GM18907 (cell line): ENCODE measurements around the gene ATP2C2.
"Not testable (repeated sequence)": the region's sequence is repeated elsewhere in the genome, so short reads cannot be mapped to it uniquely, and the experiment has no call there.

Experiments
- ATAC-seq: cut with Tn5 transposase; IDR thresholded peaks from one replicate; pipeline ENCODE4 v1.9.1; 2021; ENCODE audit warnings: mild to moderate bottlenecking, moderate library complexity; ENCODE audit not compliant: unreplicated experiment

Gene ATP2C2

DNA sequence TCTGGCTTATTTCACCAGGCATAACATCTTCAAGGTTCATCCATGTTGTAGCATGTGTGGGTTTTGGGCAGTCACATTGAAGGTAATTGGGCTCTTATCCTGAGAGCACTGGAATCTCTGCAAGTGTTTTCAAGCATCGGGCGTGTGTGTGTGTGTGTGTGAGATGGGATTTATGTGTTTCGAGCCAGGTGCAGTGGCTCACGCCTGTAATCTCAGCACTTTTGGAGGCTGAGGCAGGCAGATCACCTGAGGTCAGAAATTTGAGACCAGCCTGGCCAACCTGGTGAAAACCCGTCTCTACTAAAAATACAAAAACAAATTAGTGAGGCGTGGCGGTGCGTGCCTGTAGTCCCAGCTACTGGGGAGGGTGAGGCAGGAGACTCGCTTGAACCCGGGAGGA is 27.7 kb downstream of the ATP2C2 start:
- not testable (repeated sequence) for ATAC-seq

- ATAC-seq = no peak
Observed at GRCh38 chr16:84396537-84397008, 28.2 kb downstream of the ATP2C2 start.

GRCh38 chr16:84397090-84397489 is 28.8 kb downstream of the ATP2C2 start:
- no peak for ATAC-seq

DNA sequence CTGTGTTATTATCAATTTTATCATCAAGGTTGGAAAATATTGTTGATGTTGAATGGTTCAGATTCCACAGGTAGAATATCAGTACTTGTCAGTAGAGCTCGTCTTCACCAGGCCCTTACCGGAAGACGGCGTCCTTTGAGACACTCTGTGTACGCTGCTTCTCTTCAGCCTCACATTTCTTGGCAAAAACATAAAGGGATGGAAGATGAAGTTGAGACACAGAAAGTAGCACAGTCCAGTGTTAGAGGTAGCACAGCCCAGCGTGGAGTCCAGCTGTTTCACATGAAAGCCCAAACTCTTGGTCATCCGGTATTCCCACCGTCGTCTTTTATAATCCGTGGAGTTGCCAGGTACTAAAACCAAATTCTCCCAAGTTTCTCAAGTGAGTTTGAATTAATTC is 30.4 kb downstream of the ATP2C2 start:
- ATAC-seq = no peak

DNA sequence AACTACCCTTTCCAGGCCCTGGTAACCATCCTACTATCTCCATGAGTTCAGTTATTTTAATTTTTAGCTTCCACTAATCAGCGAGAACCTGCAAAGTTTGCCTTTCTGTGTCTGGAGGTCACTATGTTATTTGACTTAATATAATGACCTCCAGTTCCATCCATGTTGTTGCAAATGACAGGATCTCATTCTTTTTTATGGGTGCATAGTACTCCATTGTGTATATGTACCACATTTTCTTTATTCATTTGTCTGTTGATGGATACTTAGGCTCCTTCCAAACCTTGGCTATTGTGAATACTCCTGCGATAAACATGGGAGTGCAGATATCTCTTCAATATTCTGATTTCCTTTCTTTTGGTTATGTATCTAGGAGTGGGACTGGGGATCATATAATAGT is 31.6 kb downstream of the ATP2C2 start:
- ATAC-seq = not testable (repeated sequence)

DNA sequence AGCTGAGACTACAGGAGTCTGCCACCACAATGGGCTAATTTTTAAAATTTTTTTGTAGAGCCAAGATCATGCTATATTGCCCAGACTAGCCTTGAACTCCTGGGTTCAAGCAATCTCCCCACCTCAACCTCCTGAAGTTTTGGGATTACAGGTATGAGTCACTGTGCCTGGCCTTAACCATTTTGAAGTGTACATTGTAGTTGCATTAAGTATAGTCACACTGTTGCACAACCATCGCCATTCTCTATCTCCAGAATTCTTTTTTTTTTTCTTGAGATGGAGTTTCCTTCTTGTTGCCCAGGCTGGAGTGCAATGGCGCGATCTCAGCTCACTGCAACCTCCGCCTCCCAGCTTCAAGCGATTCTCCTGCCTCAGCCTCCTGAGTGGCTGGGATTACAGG is 35.1 kb downstream of the ATP2C2 start:
- ATAC-seq = not testable (repeated sequence)

GRCh38 chr16:84404324-84404723 is 36.0 kb downstream of the ATP2C2 start:
- no peak for ATAC-seq

DNA sequence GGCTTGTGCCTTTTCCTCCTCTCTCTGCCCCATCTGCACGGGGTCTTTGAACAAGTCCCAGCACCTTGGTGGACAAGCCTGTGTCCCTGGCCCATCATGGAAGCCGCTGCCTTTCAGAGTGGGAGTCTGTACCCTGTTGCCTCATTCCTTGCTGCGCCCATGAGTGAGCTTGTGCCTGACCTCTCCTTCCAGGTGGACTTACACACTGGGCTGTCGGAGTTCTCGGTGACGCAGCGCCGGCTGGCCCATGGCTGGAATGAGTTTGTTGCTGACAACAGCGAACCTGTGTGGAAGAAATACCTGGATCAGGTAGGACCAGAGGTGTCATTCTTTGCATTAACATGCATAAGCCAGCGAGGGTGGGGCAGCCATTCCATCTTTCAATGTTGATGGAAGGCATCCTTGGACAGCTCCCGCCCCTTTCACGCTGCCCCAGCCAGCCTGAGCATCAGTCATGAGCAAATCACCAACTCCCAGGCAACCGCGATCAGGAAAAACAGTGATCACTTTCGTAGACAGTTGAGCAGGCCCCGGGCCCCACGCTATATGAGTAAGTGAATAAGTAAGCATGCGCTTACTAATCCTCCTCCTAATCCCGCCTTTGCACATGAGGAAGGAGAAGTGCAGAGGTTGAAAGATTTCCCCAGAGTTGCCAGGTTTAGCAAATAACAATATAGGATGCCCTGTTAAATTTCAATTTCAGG is 36.8 kb downstream of the ATP2C2 start:
- no peak for ATAC-seq

GRCh38 chr16:84406006-84406963 is 37.9 kb downstream of the ATP2C2 start:
- no peak for ATAC-seq

DNA sequence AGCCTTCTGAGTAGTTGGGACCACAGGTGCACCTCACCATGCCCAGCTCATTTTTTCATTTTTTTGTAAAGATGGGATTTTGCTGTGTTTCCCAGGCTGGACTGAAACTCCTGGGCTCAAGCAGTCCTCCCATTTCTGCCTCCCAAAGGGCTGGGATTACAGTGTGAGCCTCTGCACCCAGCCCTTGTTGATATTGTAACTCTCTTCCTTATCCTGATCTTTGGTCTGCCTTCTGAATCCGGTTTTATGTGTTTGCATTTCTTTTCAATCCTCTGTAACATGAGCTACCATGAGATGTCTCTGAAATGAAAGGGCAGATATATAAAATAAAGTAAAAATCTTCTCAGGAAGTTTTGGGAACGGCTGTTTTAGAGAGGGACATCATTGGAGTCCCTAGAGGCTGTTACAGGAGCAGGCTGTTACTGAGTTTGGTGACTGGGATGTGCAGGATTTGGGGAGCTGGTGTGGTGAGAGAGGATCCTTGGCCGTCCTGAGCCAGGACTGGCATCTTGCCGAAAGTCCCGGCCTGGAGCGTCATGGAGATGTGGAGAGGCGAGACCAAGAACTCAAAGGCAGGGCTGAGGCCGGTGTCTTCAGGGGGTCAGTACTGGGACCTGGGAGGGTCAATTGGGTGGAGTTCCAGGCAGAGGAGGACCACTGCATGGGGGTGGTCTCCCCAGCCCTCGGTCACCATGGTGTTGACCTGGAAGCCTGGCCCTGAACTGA is 39.4 kb downstream of the ATP2C2 start:
- ATAC-seq = no peak

- no peak for ATAC-seq
Observed at GRCh38 chr16:84408314-84408690, 40.0 kb downstream of the ATP2C2 start.

DNA sequence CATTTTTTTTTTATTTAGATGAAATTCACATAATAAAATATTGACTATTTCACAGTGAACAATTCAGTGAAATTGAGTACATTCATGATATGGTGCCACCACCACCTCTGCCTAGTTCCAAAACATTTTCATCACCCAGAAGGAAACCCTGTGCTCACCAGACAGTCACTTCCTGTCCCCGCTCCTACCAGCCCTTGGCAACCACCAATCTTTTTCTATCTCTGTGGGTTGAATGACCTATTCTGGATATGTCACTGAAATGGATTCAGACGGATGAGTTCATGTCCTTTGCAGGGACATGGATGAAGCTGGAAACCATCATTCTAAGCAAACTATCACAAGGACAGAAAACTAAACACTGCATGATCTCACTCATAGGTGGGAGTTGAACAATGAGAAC is 40.5 kb downstream of the ATP2C2 start:
- no peak for ATAC-seq

DNA sequence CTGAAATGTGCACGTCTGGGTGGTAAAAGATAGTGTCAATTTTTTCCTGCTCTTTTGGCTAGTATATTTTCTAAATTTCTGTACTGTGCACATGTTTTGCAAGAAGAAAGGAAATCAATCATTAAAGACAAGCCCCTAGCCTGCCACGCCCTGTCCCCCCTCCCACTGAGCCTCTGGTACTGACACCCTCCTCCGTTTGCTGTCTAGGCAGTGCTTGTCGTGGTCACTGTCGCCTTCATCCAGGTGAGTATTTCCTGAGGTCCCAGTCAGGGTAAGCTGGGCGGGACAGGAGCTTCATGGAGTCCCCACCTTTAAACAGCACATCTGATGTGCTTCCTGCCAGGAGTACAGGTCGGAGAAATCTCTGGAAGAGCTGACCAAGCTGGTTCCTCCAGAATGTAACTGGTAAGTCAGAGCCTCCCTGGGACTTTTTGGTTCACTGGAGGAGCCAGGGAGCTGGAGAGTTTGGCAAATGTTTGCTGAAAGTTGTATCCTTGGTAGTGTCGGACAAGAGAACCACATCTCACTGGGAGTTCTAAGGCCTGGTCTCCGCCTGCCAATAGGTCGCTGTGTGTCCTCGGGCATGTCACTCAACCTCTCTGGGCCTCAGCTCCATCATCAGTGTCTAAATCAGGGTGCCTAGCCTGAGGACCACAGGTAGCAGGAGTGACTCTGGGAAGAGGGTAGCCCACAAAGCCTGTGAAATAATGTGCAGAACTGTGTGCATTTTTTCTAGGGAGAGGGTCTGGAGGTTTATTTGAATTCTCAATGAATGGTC is 42.2 kb downstream of the ATP2C2 start:
- no peak for ATAC-seq

DNA sequence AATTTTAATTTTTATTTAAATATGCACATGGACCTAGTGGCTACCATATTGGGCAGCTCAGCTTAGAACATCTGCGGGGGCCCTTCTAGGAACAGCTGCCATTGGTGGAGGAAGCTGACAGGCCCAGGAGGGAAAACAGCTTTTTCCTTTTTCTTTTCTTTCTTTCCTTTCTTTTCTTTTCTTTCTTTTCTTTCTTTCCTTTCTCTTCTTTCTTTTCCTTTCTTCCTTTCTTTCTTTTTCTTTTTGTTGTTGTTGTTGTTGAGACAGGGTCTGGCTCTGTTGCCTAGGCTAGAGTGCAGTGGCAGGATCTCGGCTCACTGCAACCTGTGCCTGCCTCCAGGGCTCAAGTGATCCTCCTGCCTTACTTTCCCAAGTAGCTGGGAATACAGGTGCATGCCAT is 43.4 kb downstream of the ATP2C2 start:
- ATAC-seq = no peak

- no peak for ATAC-seq
Observed at GRCh38 chr16:84412262-84412661, 43.9 kb downstream of the ATP2C2 start.

DNA sequence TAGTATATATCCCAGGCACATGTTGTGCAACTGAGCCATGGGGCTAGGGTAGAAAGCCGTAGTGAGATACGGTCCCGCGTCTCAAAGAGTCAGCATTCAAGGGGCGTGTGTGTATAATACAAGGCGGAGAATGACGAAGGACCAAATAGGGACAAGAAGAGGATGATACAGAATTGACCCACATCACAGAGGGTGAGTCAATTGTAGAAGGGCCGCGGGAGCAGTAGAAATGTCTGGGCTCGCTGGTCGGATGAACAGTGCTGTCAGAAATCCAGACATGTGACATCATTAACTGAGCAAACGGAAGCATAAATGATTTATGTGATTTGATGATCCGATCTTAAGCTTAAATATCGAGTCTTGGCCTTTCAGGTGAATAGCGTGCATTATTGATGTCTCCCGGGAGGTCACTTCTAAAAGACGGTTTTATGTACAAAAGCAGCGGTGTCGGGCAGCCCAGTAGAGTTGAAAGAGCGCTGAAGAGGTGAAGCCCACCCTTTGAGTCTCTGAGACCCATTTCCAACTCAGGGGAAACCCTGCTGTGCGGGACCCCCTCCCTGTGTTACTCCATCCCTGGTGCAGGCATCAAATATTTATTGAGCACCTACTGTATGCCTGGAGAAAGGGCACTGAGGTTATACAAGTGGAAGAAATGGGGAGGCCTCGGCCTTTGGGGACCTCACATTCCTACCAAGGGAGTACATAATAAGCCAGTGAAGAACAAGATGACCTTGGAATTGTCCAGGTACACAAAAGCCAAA is 45.1 kb downstream of the ATP2C2 start:
- no peak for ATAC-seq

DNA sequence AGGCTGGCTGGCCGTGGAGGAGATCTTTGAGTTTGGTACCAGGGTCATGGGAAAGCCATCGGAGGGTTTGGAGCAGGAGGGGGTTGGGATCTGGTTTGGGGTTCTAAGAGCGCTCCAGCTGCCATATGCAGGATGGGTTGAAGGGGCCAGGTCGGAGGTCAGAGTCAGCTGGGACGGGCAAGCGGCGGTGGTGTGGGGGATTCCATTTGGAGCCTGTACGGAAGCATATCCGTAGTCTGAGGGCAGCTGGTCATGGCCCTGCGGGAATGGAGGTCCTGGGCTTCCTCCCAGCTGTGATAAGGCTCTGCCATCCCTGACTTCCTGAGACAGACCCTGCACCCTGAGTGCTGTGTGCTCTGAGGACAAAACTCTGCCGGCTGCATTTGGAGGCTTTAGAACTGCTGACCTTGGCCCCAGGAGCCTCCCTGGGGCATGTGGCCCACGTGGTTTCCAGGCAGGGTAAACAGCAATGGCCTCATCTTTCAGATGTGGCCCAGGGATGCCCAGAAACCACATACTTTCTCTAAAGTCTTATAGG is 46.5 kb downstream of the ATP2C2 start:
- no peak for ATAC-seq

GRCh38 chr16:84416407-84417321 is 48.3 kb downstream of the ATP2C2 start:
- no peak for ATAC-seq
